GM23248 (cell line): ENCODE data around the gene CGNL1. TPM values are rescaled to one million over a fixed set of nuclear protein-coding genes. Genes with fewer than 3 reads are reported as not detected.

Experiments used
- DNase-seq: peaks from one replicate; pipeline ENCODE4 v3.0.0-alpha.2; 2015
- H2AFZ ChIP-seq: fragments of 200-600 bp; sonication (generic); 2 replicates; pipeline ENCODE4 v1.6.1; 2016; ENCODE audit warnings: antibody characterized with exemption
- H3F3A ChIP-seq: fragments of 200-600 bp; sonication (generic); 2 replicates; pipeline ENCODE4 v1.6.1; 2016; ENCODE audit warnings: mild to moderate bottlenecking, antibody characterized with exemption, mixed run types; ENCODE audit not compliant: insufficient read depth
- H3K27ac ChIP-seq: fragments of 200-600 bp; sonication (generic); 2 replicates; pipeline ENCODE4 v1.5.1; 2016; ENCODE audit warnings: mild to moderate bottlenecking
- H3K27me3 ChIP-seq: fragments of 200-600 bp; sonication (generic); replicated peaks from 2 replicates; pipeline ENCODE4 v1.6.1; 2016; ENCODE audit warnings: mild to moderate bottlenecking; ENCODE audit not compliant: insufficient read depth
- H3K36me3 ChIP-seq: fragments of 200-600 bp; sonication (generic); 2 replicates; pipeline ENCODE4 v1.6.1; 2016; ENCODE audit warnings: low read depth, mild to moderate bottlenecking
- H3K4me1 ChIP-seq: fragments of 200-600 bp; sonication (generic); 2 replicates; pipeline ENCODE4 v1.6.1; 2016; ENCODE audit warnings: mild to moderate bottlenecking; ENCODE audit not compliant: insufficient read depth
- H3K4me2 ChIP-seq: fragments of 200-600 bp; sonication (generic); one replicate; pipeline ENCODE4 v1.6.1; 2016; ENCODE audit warnings: mild to moderate bottlenecking; ENCODE audit not compliant: unreplicated experiment
- H3K4me3 ChIP-seq: fragments of 200-600 bp; sonication (generic); 2 replicates; pipeline ENCODE4 v1.5.1; 2016; ENCODE audit warnings: mild to moderate bottlenecking
- H3K79me2 ChIP-seq: fragments of 200-600 bp; sonication (generic); 2 replicates; pipeline ENCODE4 v1.6.1; 2016; ENCODE audit warnings: mild to moderate bottlenecking; ENCODE audit not compliant: insufficient read depth
- H3K9ac ChIP-seq: fragments of 200-600 bp; sonication (generic); 2 replicates; pipeline ENCODE4 v1.6.1; 2016; ENCODE audit warnings: mild to moderate bottlenecking
- H3K9me2 ChIP-seq: fragments of 200-600 bp; sonication (generic); 2 replicates; pipeline ENCODE4 v1.6.1; 2016; ENCODE audit warnings: mixed run types, mild to moderate bottlenecking, moderate library complexity; ENCODE audit not compliant: insufficient read depth
- H3K9me3 ChIP-seq: fragments of 200-600 bp; sonication (generic); one replicate; pipeline ENCODE4 v1.6.1; 2017; ENCODE audit warnings: low read depth
- H4K20me1 ChIP-seq: fragments of 200-600 bp; sonication (generic); 2 replicates; pipeline ENCODE4 v1.6.0; 2016; ENCODE audit not compliant: insufficient read depth
- EZH2 ChIP-seq: fragments of 200-600 bp; sonication (generic); IDR thresholded peaks from 2 replicates; pipeline ENCODE4 v1.6.1; 2018; ENCODE audit warnings: antibody characterized with exemption, mild to moderate bottlenecking; ENCODE audit not compliant: insufficient read depth, poor library complexity, severe bottlenecking
- EZH2phosphoT487 ChIP-seq: fragments of 200-600 bp; sonication (generic); IDR thresholded peaks from 2 replicates; pipeline ENCODE4 v1.6.1; 2018; ENCODE audit warnings: antibody characterized with exemption, moderate library complexity, mild to moderate bottlenecking, low read depth; ENCODE audit not compliant: insufficient read depth
- WGBS, 2 experiments: methylation state at CpG; one replicate each; pipeline ENCODE4 v1.1.6; 2015 to 2017; ENCODE audit warnings: low lambda C conversion rate in 2 of 2, low coverage in 1 of 2; ENCODE audit errors: missing lambda C conversion rate in 2 of 2; 5-methylcytosine and 5-hydroxymethylcytosine counted together
- in situ Hi-C: fragments of 300-500 bp; cut with MboI; formaldehyde crosslinking; loops from 2 replicates; pipeline ENCODE4 v1.15.0; 2020
- polyA plus RNA-seq: library from polyadenylated mRNA; unstranded; fragments of >200 nt; fragmentation: Nextera tagmentation; extraction: Ambion mirVana; gene quantifications from 2 replicates; pipeline ENCODE4 v1.2.1, GENCODE V29; 2016
- total RNA-seq: library from RNA; depleted of rRNA; stranded (reverse); fragments of >200 nt; shearing (Covaris generic); gene quantifications from 2 replicates; pipeline ENCODE4 v1.2.3, GENCODE V29; 2014

The CGNL1 gene
- total and polyA plus RNA-seq, 2 experiments from 2014 or later = 0.11 TPM

- Histone ChIP-seq H3K9me2 (no peaks in the 10 kb centered on the region), H3K9me3 (no peaks in the 10 kb centered on the region), H3K79me2 (no peaks in the 10 kb centered on the region), H3K4me2 (no peak overlapping the region), H3K4me1 (0 out of 2 replicates have a peak, but pooled peaks cover 11% of the 10 kb centered on the region), H3K9ac (no peak overlapping the region), H3K27ac (no peak overlapping the region), H4K20me1 (no peaks in the 10 kb centered on the region), H3F3A (0 out of 2 replicates have a peak, but pooled peaks cover 11% of the 10 kb centered on the region), H3K27me3 (no peaks in the 10 kb centered on the region), H3K4me3 (no peak overlapping the region), H3K36me3 (no peaks in the 10 kb centered on the region), H2AFZ (no peak overlapping the region)
- in situ Hi-C loops = no loop called here
- DNase-seq = no peak
- 25 to 33% methylated on average over 3 of the region's 3 CpGs for WGBS, 2 experiments
- TF ChIP-seq EZH2 (no peak), EZH2phosphoT487 (no peak)
Measured at GRCh38 chr15:57437564-57437963, 61.3 kb downstream of the CGNL1 start.

DNA sequence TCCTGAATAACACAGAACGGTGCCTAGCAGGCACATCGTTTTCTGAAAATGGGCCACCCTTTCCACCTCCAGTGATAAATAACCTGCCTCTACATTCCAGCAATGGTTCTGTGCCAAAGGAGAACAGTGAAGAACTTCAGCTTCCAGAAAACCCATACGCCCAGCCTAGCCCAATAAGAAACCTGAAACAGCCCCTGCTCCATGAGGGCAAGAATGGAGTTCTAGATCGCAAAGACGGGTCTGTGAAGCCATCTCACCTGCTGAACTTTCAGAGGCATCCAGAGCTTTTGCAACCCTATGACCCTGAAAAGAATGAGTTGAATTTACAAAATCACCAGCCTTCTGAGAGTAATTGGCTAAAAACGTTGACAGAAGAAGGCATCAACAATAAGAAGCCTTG lies 61.9 kb downstream of the CGNL1 start:
- Histone ChIP-seq H3K9me3 (no peaks in the 10 kb centered on the region), H3K9ac (no peak overlapping the region), H3K4me2 (no peak overlapping the region), H3K36me3 (no peaks in the 10 kb centered on the region), H3K4me1 (0 out of 2 replicates have a peak, but pooled peaks cover 11% of the 10 kb centered on the region), H3K27me3 (no peaks in the 10 kb centered on the region), H4K20me1 (no peaks in the 10 kb centered on the region), H3K4me3 (no peak overlapping the region), H3K9me2 (no peaks in the 10 kb centered on the region), H3F3A (0 out of 2 replicates have a peak, but pooled peaks cover 11% of the 10 kb centered on the region), H3K27ac (no peak overlapping the region), H3K79me2 (no peaks in the 10 kb centered on the region), H2AFZ (no peak overlapping the region)
- DNase-seq = no peak
- WGBS, 2 experiments = 88 to 91% methylated on average over 6 of the region's 6 CpGs
- in situ Hi-C loops = no loop called here
- no peak for TF ChIP-seq EZH2phosphoT487
- no peak for TF ChIP-seq EZH2

DNA sequence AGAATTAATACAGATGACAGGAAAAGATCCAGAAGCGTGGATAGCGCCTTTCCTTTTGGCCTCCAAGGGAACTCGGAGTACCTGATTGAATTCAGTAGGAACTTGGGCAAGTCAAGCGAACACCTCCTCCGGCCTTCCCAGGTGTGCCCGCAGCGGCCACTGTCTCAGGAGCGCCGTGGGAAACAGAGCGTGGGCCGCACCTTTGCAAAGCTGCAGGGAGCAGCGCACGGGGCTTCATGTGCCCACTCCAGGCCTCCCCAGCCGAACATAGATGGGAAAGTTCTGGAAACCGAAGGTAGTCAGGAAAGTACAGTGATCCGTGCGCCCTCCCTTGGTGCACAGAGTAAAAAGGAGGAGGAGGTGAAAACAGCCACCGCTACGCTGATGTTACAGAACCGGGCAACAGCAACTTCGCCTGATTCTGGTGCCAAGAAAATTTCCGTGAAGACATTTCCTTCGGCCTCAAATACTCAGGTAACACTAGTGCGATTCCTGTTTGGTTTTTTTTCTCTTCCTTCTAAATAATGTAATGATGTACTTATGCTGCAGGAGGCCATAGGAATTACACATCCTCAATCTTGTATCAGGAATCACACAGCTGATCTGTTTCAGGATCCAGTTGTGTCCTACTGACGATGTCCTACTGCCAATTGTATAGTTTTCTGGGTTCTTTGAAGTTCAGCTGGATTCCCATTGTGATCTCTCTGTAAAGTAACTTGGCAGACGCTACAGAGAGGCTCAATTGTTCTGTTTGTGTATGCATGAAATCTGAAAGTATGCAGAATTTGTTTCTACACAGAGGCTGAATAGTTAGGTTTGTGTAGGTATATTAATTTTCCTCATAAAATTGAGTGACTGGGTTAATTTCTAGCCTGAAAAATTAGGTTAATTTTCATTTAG lies 63.1 kb downstream of the CGNL1 start:
- WGBS, 2 experiments = 92 to 93% methylated on average over 26 of the region's 26 CpGs
- H3K9me3 ChIP-seq = no peaks in the 10 kb centered on the region
- no peaks in the 10 kb centered on the region for H3K27me3 ChIP-seq
- H3K27ac ChIP-seq = no peak overlapping the region
- H3K36me3 ChIP-seq = no peaks in the 10 kb centered on the region
- 0 out of 2 replicates have a peak, but pooled peaks cover 11% of the 10 kb centered on the region for H3F3A ChIP-seq
- H4K20me1 ChIP-seq = no peaks in the 10 kb centered on the region
- no peak overlapping the region for H2AFZ ChIP-seq
- H3K9me2 ChIP-seq = no peaks in the 10 kb centered on the region
- no peak overlapping the region for H3K4me2 ChIP-seq
- H3K4me1 ChIP-seq = 0 out of 2 replicates have a peak, but pooled peaks cover 11% of the 10 kb centered on the region
- no peak for DNase-seq
- H3K4me3 ChIP-seq = no peak overlapping the region
- H3K9ac ChIP-seq = no peak overlapping the region
- in situ Hi-C loops = no loop called here
- no peaks in the 10 kb centered on the region for H3K79me2 ChIP-seq
- no peak for TF ChIP-seq EZH2phosphoT487
- no peak for TF ChIP-seq EZH2

- Histone ChIP-seq H3K4me2 (no peak overlapping the region), H3K27me3 (no peaks in the 10 kb centered on the region), H2AFZ (no peak overlapping the region), H3K9me3 (no peaks in the 10 kb centered on the region), H3K9ac (no peak overlapping the region), H3K4me3 (no peak overlapping the region), H3K4me1 (peaks cover 13% of the 10 kb centered on the region; the same call in 1 of the 2 replicates), H3K27ac (no peak overlapping the region), H3F3A (0 out of 2 replicates have a peak, but pooled peaks cover 11% of the 10 kb centered on the region), H3K9me2 (no peaks in the 10 kb centered on the region), H4K20me1 (no peaks in the 10 kb centered on the region), H3K79me2 (no peaks in the 10 kb centered on the region), H3K36me3 (no peaks in the 10 kb centered on the region)
- in situ Hi-C loops = no loop called here
- no peak for DNase-seq
- WGBS, 2 experiments = 89 to 95% methylated on average over 3 of the region's 3 CpGs
- TF ChIP-seq EZH2 (no peak), EZH2phosphoT487 (no peak)
Measured at GRCh38 chr15:57440167-57440566, 63.9 kb downstream of the CGNL1 start.
